K562 (cell line): ENCODE data around the gene BEST3. TPM values are rescaled to one million over a fixed set of nuclear protein-coding genes. Genes with fewer than 3 reads are reported as not detected.

Source experiments
- ATAC-seq: fragments of 200-7000 bp; cut with Tn5 transposase; 3 replicates; pipeline ENCODE4 v1.9.1; 2020; ENCODE audit warnings: moderate library complexity
- BruUV-seq: library from RNA; stranded (reverse); fragments of 400-500 nt; replicated peaks from 2 replicates; lab custom pipeline; 2021; lab: Mats Ljungman, UMichigan
- CTCF ChIA-PET: fragments of 300-600 bp; formaldehyde crosslinking; extraction: SDS; loops from one replicate; lab custom pipeline; 2021; ENCODE audit warnings: low intra/inter-chr PET ratio; lab: Yijun Ruan, JAX
- POLR2A ChIA-PET: fragments of 300-600, 350-650 bp; sonication (Branson Sonifier 250); formaldehyde crosslinking; extraction: SDS; loops from one replicate; lab custom pipeline; 2021; ENCODE audit warnings: antibody characterized with exemption, inconsistent platforms; lab: Yijun Ruan, JAX
- DNase-seq, 4 experiments: peaks; one replicate each; pipeline versions ENCODE4 v3.0.0 to v3.0.0-alpha.2; 2011 to 2018; ENCODE audit warnings: low spot score in 3 of 4, mixed read lengths in 3 of 4; ENCODE audit errors: extremely low read depth in 1 of 4
- FAIRE-seq: peaks from 2 replicates; lab custom pipeline; 2011; peaks lifted over from hg19 to GRCh38; lab: Jason Lieb, UNC
- H2AFZ ChIP-seq: 2 replicates; pipeline ENCODE4 v1.6.0; 2011; ENCODE audit warnings: low read depth, low read length, control low read depth, inconsistent platforms
- H3K27ac ChIP-seq: fragments of 200-600 bp; 3 replicates; pipeline ENCODE4 v1.8.0; 2011; ENCODE audit warnings: low read depth, mild to moderate bottlenecking, control low read depth, inconsistent platforms, low read length, moderate library complexity, mixed read lengths; ENCODE audit errors: extremely low read depth
- H3K27me3 ChIP-seq, 2 experiments: fragments of 300-600 bp in 1 of 2; 2 replicates in 1 of 2; 3 replicates in 1 of 2; pipeline versions ENCODE4 v1.6.0 to v1.8.0; 2011; ENCODE audit warnings: inconsistent platforms in 2 of 2, low read length in 2 of 2, mild to moderate bottlenecking in 1 of 2, mixed read lengths in 1 of 2, moderate library complexity in 1 of 2; ENCODE audit not compliant: control insufficient read depth in 2 of 2, insufficient read depth in 2 of 2
- H3K36me3 ChIP-seq: fragments of 300-600 bp; 3 replicates; pipeline ENCODE4 v1.8.0; 2011; ENCODE audit warnings: mild to moderate bottlenecking, low read length, inconsistent platforms; ENCODE audit not compliant: control insufficient read depth, insufficient read depth
- H3K4me1 ChIP-seq, 2 experiments: fragments of 200-600 bp in 1 of 2; replicated peaks in 1 of 2; 2 replicates in 1 of 2; 3 replicates in 1 of 2; pipeline versions ENCODE4 v1.5.1 to v1.8.0; 2011; ENCODE audit warnings: inconsistent platforms in 2 of 2, low read length in 2 of 2, mild to moderate bottlenecking in 1 of 2, mixed read lengths in 1 of 2, moderate library complexity in 1 of 2; ENCODE audit not compliant: control insufficient read depth in 2 of 2, insufficient read depth in 2 of 2
- H3K4me2 ChIP-seq: 2 replicates; pipeline ENCODE4 v1.6.1; 2011; ENCODE audit warnings: low read length, control low read depth, inconsistent platforms, mixed read lengths; ENCODE audit not compliant: insufficient read depth
- H3K4me3 ChIP-seq: fragments of 200-600 bp; sonication (generic), shearing (Covaris generic); 2 replicates; pipeline ENCODE4 v1.5.1; 2016; ENCODE audit warnings: control low read depth, inconsistent platforms
- H3K79me2 ChIP-seq: fragments of 200-600 bp; 3 replicates; pipeline ENCODE4 v1.8.0; 2011; ENCODE audit warnings: low read length, inconsistent platforms; ENCODE audit not compliant: control insufficient read depth, insufficient read depth
- H3K9ac ChIP-seq, 2 experiments: 2 replicates each; pipeline versions ENCODE4 v1.6.0 to v1.6.1; 2011; ENCODE audit warnings: low read depth in 2 of 2, low read length in 2 of 2, control low read depth in 1 of 2, inconsistent platforms in 1 of 2, mild to moderate bottlenecking in 1 of 2, mixed read lengths in 1 of 2; ENCODE audit not compliant: insufficient read depth in 1 of 2
- H3K9me1 ChIP-seq: one replicate; pipeline ENCODE4 v1.6.0; 2011; ENCODE audit warnings: inconsistent platforms, mild to moderate bottlenecking, low read length, moderate library complexity; ENCODE audit not compliant: control insufficient read depth, insufficient read depth
- H3K9me3 ChIP-seq: replicated peaks from 2 replicates; pipeline ENCODE4 v1.5.1; 2011; ENCODE audit warnings: low read depth, low read length, inconsistent platforms; ENCODE audit not compliant: control insufficient read depth, insufficient read depth
- H4K20me1 ChIP-seq: replicated peaks from 2 replicates; pipeline ENCODE4 v1.6.1; 2011; ENCODE audit warnings: low read length, inconsistent platforms, mixed read lengths; ENCODE audit not compliant: control insufficient read depth, insufficient read depth
- CBFA2T3 ChIP-seq: fragments of 450-650 bp; IDR thresholded peaks from 2 replicates; pipeline ENCODE4 v1.6.1; 2017
- GABPA ChIP-seq: fragments of 200-800 bp; sonication (Bioruptor generic); conservative IDR thresholded peaks from 2 replicates; pipeline ENCODE4 v1.6.1; 2016; ENCODE audit warnings: low read depth, missing genetic modification characterization, missing compliant biosample characterization
- HNRNPL ChIP-seq: fragments of 200-400 bp; formaldehyde crosslinking; IDR thresholded peaks from 2 replicates; pipeline ENCODE4 v1.6.1; 2017; ENCODE audit warnings: low read depth, mild to moderate bottlenecking, low read length
- KDM4B ChIP-seq, 2 experiments: fragments of 450-650 bp in 1 of 2; sonication (generic) in 1 of 2; IDR thresholded peaks; 2 replicates each; pipeline ENCODE4 v1.6.1; 2016 to 2017; ENCODE audit warnings: borderline replicate concordance in 2 of 2, antibody characterized with exemption in 1 of 2, low read depth in 1 of 2, mild to moderate bottlenecking in 1 of 2
- KLF13 ChIP-seq: fragments of 450-650 bp; IDR thresholded peaks from 2 replicates; pipeline ENCODE4 v1.6.1; 2016; ENCODE audit warnings: missing genetic modification characterization, low read depth, mild to moderate bottlenecking, missing compliant biosample characterization, moderate library complexity, borderline replicate concordance
- MNT ChIP-seq, 2 experiments: fragments of 450-650 bp; conservative IDR thresholded peaks; 2 replicates each; pipeline ENCODE4 v1.6.1; 2017; ENCODE audit warnings: mild to moderate bottlenecking in 2 of 2, moderate library complexity in 2 of 2
- MTA1 ChIP-seq: fragments of 450-650 bp; IDR thresholded peaks from 2 replicates; pipeline ENCODE4 v1.6.1; 2017; ENCODE audit warnings: borderline replicate concordance
- NR1H2 ChIP-seq: sonication (generic); formaldehyde crosslinking; IDR thresholded peaks from 2 replicates; pipeline ENCODE4 v1.4.0; 2020; ENCODE audit warnings: mild to moderate bottlenecking, missing genetic modification reagents
- PHTF2 ChIP-seq: fragments of 250-450 bp; sonication (Bioruptor Pico); IDR thresholded peaks from 2 replicates; pipeline ENCODE4 v1.5.0; 2021; ENCODE audit warnings: mild to moderate bottlenecking
- TCF7 ChIP-seq: sonication (generic); IDR thresholded peaks from 2 replicates; pipeline ENCODE4 v1.6.1; 2016; ENCODE audit warnings: antibody characterized with exemption, borderline replicate concordance
- TRIM28 ChIP-seq: fragments of 450-650 bp; IDR thresholded peaks from 2 replicates; pipeline ENCODE4 v1.6.1; 2017
- ZC3H4 ChIP-seq: sonication (generic); formaldehyde crosslinking; IDR thresholded peaks from 2 replicates; pipeline ENCODE4 v1.9.0; 2021; ENCODE audit warnings: missing genetic modification reagents, borderline replicate concordance
- ZNF165 ChIP-seq: fragments of 250-450 bp; sonication (Bioruptor Pico); IDR thresholded peaks from 2 replicates; pipeline ENCODE4 v1.4.0; 2020; ENCODE audit warnings: borderline replicate concordance
- ZNF384 ChIP-seq: IDR thresholded peaks from 2 replicates; pipeline ENCODE4 v1.6.1; 2012; ENCODE audit warnings: low read depth, low read length, improper control_type of control experiment
- ZNF395 ChIP-seq: fragments of 200-800 bp; sonication (Bioruptor generic); IDR thresholded peaks from 2 replicates; pipeline ENCODE4 v1.6.1; 2017; ENCODE audit warnings: missing genetic modification characterization, missing compliant biosample characterization
- WGBS: fragments of 100-300 bp; shearing (Covaris generic); methylation state at CpG from one replicate; pipeline ENCODE4 v1.1.6; 2016; ENCODE audit warnings: low coverage, mixed read lengths; ENCODE audit not compliant: insufficient coverage; ENCODE audit errors: missing lambda C conversion rate; 5-methylcytosine and 5-hydroxymethylcytosine counted together
- in situ Hi-C: fragments of 300-500 bp; cut with MboI; formaldehyde crosslinking; loops from 4 replicates; pipeline ENCODE4 v1.15.0; 2018; ENCODE audit warnings: inconsistent platforms, mixed read lengths
- intact Hi-C: fragments of 100-400 bp; cut with micrococcal nuclease; formaldehyde crosslinking; loops from 2 replicates; pipeline ENCODE4 v1.14.2; 2022
- polyA plus RNA-seq, 8 experiments: library from polyadenylated mRNA; depleted of rRNA in 4 of 8; stranded (reverse) in 5 of 8; unstranded in 3 of 8; fragments of >200 nt; fragmentation: Nextera tagmentation in 2 of 8; fragmentation: Illumina TruSeq in 1 of 8; extraction: Ambion mirVana in 2 of 8; extraction: Trizol in 1 of 8; gene quantifications; 2 replicates each; pipeline versions ENCODE4 v1.2.1 to v1.2.3, GENCODE V29; 2011 to 2014; ENCODE audit warnings: inconsistent platforms in 1 of 8, missing spikeins in 1 of 8
- total RNA-seq, 7 experiments: library from RNA; depleted of rRNA in 6 of 7; stranded (reverse); fragments of >200 nt in 6 of 7; fragmentation: Illumina TruSeq in 2 of 7; extraction: Trizol in 2 of 7; gene quantifications; 2 replicates each; pipeline versions ENCODE4 v1.2.1 to v1.2.3, GENCODE V29; 2011 to 2021; ENCODE audit warnings: low replicate concordance in 1 of 7

The BEST3 gene
- total and polyA plus RNA-seq, 9 of the 15 experiments (the other 6 are each of a cell fraction or from before 2014, with no cell fraction given) = 0.15 TPM; not detected in 8

- whole genome bisulfite sequencing = 24% methylated on average over 1 of the region's 1 CpG
- Histone ChIP-seq H3K9me1 (no peaks in the 10 kb centered on the region), H2AFZ (no peak overlapping the region), H3K36me3 (no peaks in the 10 kb centered on the region), H3K4me3 (no peak overlapping the region), H3K9ac (no peak overlapping the region), H3K4me1 (peaks cover 5 to 7% of the 10 kb centered on the region in 2 experiments; a peak in 3 of 5 replicates), H4K20me1 (no peaks in the 10 kb centered on the region), H3K79me2 (no peaks in the 10 kb centered on the region), H3K27me3 (peaks cover 4 to 7% of the 10 kb centered on the region in 2 experiments; a peak in 2 of 5 replicates), H3K4me2 (no peak overlapping the region), H3K27ac (no peak overlapping the region), H3K9me3 (no peaks in the 10 kb centered on the region)
- no peak for FAIRE-seq
- DNase-seq = no peak
- CTCF ChIA-PET = no interaction called here
- intact Hi-C loops = no loop called here
- no peak for TF ChIP-seq CBFA2T3
- POLR2A ChIA-PET = no interaction called here
- no peak for ATAC-seq
- BruUV-seq = no TSS peak
- in situ Hi-C loops = no loop called here
These were observed 11.1 kb downstream of the BEST3 start for GRCh38 chr12:69688021-69688420.

GRCh38 chr12:69687390-69687789 is 11.7 kb downstream of the BEST3 start:
- no TSS peak for BruUV-seq
- ATAC-seq (no peak), DNase-seq (no peak), FAIRE-seq (no peak)
- H3K9ac ChIP-seq = no peak overlapping the region
- POLR2A ChIA-PET = no interaction called here
- H3K9me1 ChIP-seq = no peaks in the 10 kb centered on the region
- H3K9me3 ChIP-seq = no peaks in the 10 kb centered on the region
- intact Hi-C loops (no loop called here), in situ Hi-C loops (no loop called here)
- H3K36me3 ChIP-seq = no peaks in the 10 kb centered on the region
- H3K27me3 ChIP-seq = peaks cover 4 to 7% of the 10 kb centered on the region in 2 experiments; a peak in 2 of 5 replicates
- no peaks in the 10 kb centered on the region for H4K20me1 ChIP-seq
- CTCF ChIA-PET = no interaction called here
- no peak overlapping the region for H2AFZ ChIP-seq
- WGBS = 13% methylated on average over 4 of the region's 4 CpGs
- H3K27ac ChIP-seq = no peak overlapping the region
- H3K4me1 ChIP-seq = peaks cover 5 to 7% of the 10 kb centered on the region in 2 experiments; a peak in 3 of 5 replicates
- H3K79me2 ChIP-seq = no peaks in the 10 kb centered on the region
- H3K4me3 ChIP-seq = no peak overlapping the region
- H3K4me2 ChIP-seq = no peak overlapping the region
- TF ChIP-seq MTA1 (no peak), ZNF165 (CRISPR knock-in tag) (no peak), ZNF395 (CRISPR knock-in tag) (no peak), TRIM28 (no peak), PHTF2 (CRISPR knock-in tag) (no peak), MNT (conservative IDR thresholded peaks at IDR 0.05) (no peak), ZC3H4 (no peak), KDM4B (IDR thresholded peaks at IDR 0.05; ENCODE audit: borderline replicate concordance in 2 of 2, low read depth in 1 of 2) (no peak), ZNF384 (no peak), GABPA (tag) (no peak), KLF13 (tag) (no peak), TCF7 (no peak), NR1H2 (CRISPR knock-in tag) (no peak), HNRNPL (no peak)
